GM12864 (cell line): ENCODE measurements around the gene PGAM2.

Source experiments
- DNase-seq: peaks from one replicate; pipeline ENCODE4 v3.0.0-alpha.2; 2011; ENCODE audit warnings: low read depth
- H3K4me3 ChIP-seq: 2 replicates; pipeline ENCODE4 v1.5.1; 2011; ENCODE audit warnings: mild to moderate bottlenecking, low read depth, low read length, control low read depth
- TF ChIP-seq, protein P1 (sequence below): IDR thresholded peaks from 2 replicates; pipeline ENCODE4 v1.5.1; 2011; ENCODE audit warnings: low read depth, mild to moderate bottlenecking, moderate library complexity, low read length, control low read depth, inconsistent platforms; ENCODE audit errors: missing control alignments

Gene PGAM2

DNA sequence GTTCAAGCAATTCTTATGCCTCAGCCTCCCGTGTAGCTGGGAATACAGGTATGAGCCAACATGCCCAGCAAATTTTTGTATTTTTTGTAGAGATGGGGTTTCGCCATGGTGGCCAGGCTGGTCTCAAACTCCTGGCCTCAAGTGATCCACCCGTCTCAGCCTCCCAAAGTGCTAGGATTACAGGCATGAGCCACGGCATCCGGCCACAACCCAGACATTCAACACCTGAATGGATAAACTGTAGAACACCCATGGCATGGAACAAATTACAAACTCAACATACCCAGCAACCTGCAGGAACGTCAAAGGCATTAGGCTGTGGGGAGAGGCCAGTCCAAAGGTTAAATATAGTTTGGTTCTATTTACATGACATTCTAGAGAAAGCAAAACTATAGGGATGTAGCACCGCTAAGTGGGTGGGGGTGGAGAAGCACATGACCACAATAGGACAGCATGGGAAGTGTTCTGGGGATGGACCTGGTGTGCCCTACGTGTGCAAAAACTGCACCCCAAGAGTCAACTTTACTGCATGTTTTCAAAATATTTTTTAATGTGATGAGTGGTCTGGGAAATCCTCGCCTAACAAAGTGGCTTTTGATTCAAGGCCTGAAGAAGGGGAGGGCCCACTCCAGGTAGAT, 6.5 kb upstream of the PGAM2 start:
- no peak for DNase-seq
- H3K4me3 ChIP-seq, result no peak overlapping the region
- TF ChIP-seq, protein P1, sequence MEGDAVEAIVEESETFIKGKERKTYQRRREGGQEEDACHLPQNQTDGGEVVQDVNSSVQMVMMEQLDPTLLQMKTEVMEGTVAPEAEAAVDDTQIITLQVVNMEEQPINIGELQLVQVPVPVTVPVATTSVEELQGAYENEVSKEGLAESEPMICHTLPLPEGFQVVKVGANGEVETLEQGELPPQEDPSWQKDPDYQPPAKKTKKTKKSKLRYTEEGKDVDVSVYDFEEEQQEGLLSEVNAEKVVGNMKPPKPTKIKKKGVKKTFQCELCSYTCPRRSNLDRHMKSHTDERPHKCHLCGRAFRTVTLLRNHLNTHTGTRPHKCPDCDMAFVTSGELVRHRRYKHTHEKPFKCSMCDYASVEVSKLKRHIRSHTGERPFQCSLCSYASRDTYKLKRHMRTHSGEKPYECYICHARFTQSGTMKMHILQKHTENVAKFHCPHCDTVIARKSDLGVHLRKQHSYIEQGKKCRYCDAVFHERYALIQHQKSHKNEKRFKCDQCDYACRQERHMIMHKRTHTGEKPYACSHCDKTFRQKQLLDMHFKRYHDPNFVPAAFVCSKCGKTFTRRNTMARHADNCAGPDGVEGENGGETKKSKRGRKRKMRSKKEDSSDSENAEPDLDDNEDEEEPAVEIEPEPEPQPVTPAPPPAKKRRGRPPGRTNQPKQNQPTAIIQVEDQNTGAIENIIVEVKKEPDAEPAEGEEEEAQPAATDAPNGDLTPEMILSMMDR, result no peak

DNA sequence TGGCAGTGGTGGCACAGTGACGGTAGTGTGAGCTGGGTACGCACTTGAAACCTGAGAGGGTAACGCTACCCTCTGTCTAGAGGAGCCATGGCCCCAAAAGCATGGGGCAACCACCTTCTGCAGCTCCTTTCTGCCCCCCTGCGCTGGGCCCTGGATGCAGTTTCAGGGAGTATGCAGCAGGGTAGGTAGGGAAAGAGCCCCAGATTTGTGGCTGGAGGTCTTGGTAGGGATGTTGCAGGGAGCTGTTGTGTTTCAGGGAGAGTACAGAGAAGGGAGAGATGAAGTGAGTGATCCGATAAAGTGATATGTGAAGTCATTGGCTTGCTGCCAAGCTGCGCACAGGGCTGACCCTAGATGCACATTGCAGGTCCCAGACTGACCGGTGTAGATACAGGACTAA, 2.7 kb upstream of the PGAM2 start:
- H3K4me3 ChIP-seq, result no peak overlapping the region
- DNase-seq, result no peak
- TF ChIP-seq, protein P1, result no peak

DNA sequence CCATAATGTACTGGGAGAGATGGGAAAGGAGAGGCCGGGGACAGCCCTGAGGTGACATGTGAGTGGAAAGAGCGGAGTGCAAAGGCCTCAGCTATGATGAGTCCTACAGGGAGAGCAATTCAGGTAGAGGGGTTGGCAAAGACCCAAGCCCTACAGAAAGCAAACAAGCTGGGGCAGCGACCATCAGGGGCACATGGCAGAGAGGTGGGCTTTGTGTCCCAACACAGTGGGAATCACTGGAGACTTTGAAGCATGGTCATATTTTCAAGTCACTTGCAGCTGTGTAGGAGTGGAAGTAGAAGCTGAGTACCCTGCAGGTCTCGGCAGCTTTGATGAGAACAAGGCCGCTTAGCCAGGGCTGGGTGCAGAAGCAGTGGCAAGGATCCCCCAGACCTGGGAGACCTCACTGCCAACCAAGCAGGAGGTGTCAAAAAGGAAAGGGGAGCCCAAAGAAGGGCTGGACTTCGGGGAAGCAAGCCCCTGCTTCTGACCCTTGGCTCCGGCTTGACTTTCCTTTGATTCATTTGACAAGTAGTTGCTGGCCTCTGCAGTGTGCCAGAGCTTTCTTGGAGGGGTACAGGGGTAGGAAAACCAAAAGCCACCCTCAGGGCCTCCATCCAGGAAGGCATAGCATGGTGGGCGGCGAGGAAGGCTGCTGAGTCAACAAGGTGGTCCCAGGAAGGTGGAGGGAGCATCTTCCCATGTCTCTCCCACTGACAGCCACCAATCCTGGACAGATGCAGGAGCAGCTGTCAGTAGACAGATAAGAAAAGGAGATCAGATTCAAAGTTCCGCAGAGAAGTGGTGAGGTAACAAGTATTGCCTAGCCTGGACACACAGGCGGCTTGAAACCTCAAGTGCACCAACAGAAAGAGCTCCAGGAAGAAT, 1.9 kb upstream of the PGAM2 start:
- no peak overlapping the region for H3K4me3 ChIP-seq
- TF ChIP-seq, protein P1, result no peak
- no peak for DNase-seq

DNA sequence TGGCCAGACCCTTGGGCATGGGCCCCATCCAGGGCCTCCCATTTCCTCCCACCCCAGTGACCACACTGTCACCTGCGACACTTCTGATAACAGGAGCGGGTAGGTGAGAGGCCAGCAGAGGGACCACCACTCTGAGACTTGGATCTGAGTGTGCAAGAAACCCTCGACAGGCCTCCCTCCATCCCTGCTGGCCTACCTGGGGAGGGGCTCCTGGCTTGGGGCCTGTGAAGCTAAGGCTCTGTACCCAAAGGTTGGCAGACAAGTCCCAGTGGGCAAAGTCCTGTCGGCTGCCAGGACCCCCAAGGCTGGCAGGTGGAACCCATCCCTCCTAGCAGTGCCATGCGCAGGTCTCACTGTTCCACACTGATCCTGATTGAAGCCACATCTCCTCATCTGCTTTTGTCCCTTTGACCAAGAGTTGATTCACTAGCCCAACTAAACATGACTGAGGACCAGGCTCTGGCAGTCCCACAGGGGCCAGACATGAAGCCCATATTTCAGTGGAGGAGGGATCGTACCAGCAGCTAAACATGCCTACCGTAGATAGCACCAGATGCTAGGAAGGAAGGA, 1.2 kb upstream of the PGAM2 start:
- TF ChIP-seq, protein P1, result no peak
- H3K4me3 ChIP-seq, result no peak overlapping the region
- no peak for DNase-seq

DNA sequence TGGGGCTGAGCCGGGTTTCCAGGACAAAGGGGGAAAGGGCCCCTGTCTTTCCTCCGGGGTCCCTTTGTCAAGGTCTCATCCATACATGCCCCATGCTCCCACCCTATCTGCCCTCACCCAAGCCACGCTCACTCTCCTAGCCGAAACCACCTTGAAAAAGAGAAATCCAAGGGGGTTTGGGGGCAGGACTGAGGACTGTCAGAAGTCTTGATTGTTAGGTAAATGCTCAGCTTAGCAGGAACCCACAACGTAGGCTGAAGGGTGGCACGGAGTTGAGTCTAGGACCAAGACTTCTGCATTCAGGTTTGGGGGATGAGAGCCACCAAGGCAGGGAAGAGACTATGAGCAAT, 719 bp upstream of the PGAM2 start:
- no peak for DNase-seq

DNA sequence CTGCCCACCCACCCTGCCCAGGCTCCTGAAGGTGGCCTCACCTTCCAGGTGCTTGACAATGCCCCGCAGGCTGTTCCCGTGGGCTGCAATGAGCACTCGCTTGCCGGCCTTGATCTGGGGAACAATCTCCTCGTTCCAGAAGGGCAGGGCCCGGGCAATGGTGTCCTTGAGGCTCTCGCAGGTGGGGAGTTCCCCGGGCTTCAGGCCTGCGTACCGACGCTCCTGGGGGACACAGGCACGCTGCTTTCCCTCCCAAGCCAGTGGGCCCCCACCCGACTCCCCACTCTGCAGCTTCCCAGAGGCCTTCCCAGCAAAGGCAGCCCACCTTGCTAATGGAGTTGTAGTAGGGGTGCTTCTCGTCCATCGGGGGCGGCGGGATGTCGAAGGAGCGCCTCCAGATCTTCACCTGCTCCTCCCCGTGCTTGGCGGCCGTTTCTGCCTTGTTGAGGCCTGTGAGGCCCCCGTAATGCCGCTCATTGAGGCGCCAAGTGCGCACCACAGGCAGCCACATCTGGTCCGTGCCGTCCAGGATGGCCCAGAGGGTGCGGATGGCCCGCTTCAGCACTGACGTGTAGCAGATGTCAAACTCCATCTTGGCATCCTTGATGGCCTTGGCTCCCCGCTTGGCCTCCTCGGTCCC, 456 bp downstream of the PGAM2 start:
- DNase-seq, result no peak
- H3K4me3 ChIP-seq, result no peak overlapping the region
- TF ChIP-seq, protein P1, result no peak

More for the DNA sequence above, 719 bp upstream of the PGAM2 start:
- TF ChIP-seq, protein P1, result no peak
- no peak overlapping the region for H3K4me3 ChIP-seq
